ENCODE data around the gene WDR18. TPM values are rescaled to one million over a fixed set of nuclear protein-coding genes. Genes with fewer than 3 reads are reported as not detected.

Gene WDR18
- total and polyA plus RNA-seq, 12 donors, result 5.4 to 140 (median 53.8) TPM

GRCh38 chr19:1000591-1001537, 16.7 kb downstream of the WDR18 start:
- intact Hi-C loops (cut with DNase I), result no loop called here

GRCh38 chr19:1001538-1002166, 17.5 kb downstream of the WDR18 start:
- peak in 2 of 7 donors; percentile 49 to 69 for DNase-seq
- TF ChIP-seq CTCF (IDR thresholded peaks at IDR 0.05) (peak; percentile 82 to 92 (median 88)), POLR2A (IDR thresholded peaks at IDR 0.05) (no peak)
- Histone ChIP-seq H3K4me3 (no peak overlapping the region), H3K36me3 (replicated peaks in 1 of 2) (no peaks in the 10 kb centered on the region), H3K27me3 (peaks cover 24% of the 10 kb centered on the region), H3K4me1 (replicated peaks in 1 of 2) (peaks cover 0 to 3% of the 10 kb centered on the region in 2 donors), H3K27ac (no peak overlapping the region), H3K9me3 (replicated peaks in 1 of 3) (no peaks in the 10 kb centered on the region)
- intact Hi-C loops (cut with DNase I), result no loop called here
- WGBS, 4 donors, result 8 to 31% (median 18%) methylated on average over 4 to 20 of the region's 20 CpGs

More at GRCh38 chr19:1000591-1001537, 16.7 kb downstream of the WDR18 start:
- no peak for DNase-seq
- no peak for TF ChIP-seq CTCF (IDR thresholded peaks at IDR 0.05)
- TF ChIP-seq POLR2A (IDR thresholded peaks at IDR 0.05), result no peak
- Histone ChIP-seq H3K36me3 (replicated peaks in 1 of 2) (no peaks in the 10 kb centered on the region), H3K4me1 (replicated peaks in 1 of 2) (peaks cover 0 to 10% of the 10 kb centered on the region in 2 donors), H3K27me3 (peaks cover 31% of the 10 kb centered on the region), H3K27ac (no peak overlapping the region), H3K9me3 (replicated peaks in 1 of 3) (no peaks in the 10 kb centered on the region), H3K4me3 (no peak overlapping the region)
- WGBS, 4 donors, result 5 to 19% (median 6%) methylated on average over 18 to 73 of the region's 73 CpGs

- Histone ChIP-seq H3K4me1 (replicated peaks in 1 of 2) (peaks cover 0 to 3% of the 10 kb centered on the region in 2 donors), H3K36me3 (replicated peaks in 1 of 2) (no peaks in the 10 kb centered on the region), H3K9me3 (replicated peaks in 1 of 3) (no peaks in the 10 kb centered on the region), H3K27ac (no peak overlapping the region), H3K4me3 (no peak overlapping the region), H3K27me3 (peaks cover 18% of the 10 kb centered on the region)
- DNase-seq, result no peak
- 79 to 84% (median 80%) methylated on average over 4 of the region's 4 CpGs for WGBS, 4 donors
- no peak for TF ChIP-seq POLR2A (IDR thresholded peaks at IDR 0.05)
- TF ChIP-seq CTCF (IDR thresholded peaks at IDR 0.05), result no peak
- intact Hi-C loops (cut with DNase I), result no loop called here
These were observed 18.5 kb downstream of the WDR18 start for GRCh38 chr19:1002600-1002999.

GRCh38 chr19:1003283-1003682, 19.1 kb downstream of the WDR18 start:
- peaks cover 16% of the 10 kb centered on the region for H3K27me3 ChIP-seq
- intact Hi-C loops (cut with DNase I), result no loop called here
- H3K27ac ChIP-seq, result no peak overlapping the region
- DNase-seq, result no peak
- H3K4me1 ChIP-seq (replicated peaks in 1 of 2), result peaks cover 0 to 3% of the 10 kb centered on the region in 2 donors
- H3K9me3 ChIP-seq (replicated peaks in 1 of 3), result no peaks in the 10 kb centered on the region
- H3K36me3 ChIP-seq (replicated peaks in 1 of 2), result no peaks in the 10 kb centered on the region
- H3K4me3 ChIP-seq, result no peak overlapping the region
- TF ChIP-seq CTCF (IDR thresholded peaks at IDR 0.05), result no peak
- no peak for TF ChIP-seq POLR2A (IDR thresholded peaks at IDR 0.05)
- 82 to 100% (median 87%) methylated on average over 1 to 37 of the region's 37 CpGs; no CpG with 5 or more reads in 1 of the 4 donors for WGBS, 4 donors
